CD8-positive, alpha-beta memory T cell (primary cell): ENCODE results near the gene DNAJC2. TPM values are rescaled to one million over a fixed set of nuclear protein-coding genes. Genes with fewer than 3 reads are reported as not detected.

ENCODE experiments used
- CTCF ChIA-PET: fragments of 350-600 bp; sonication (Branson Sonifier 250); formaldehyde crosslinking; loops from one replicate; lab custom pipeline; 2021; ENCODE audit warnings: antibody characterized with exemption; lab: Charles Lee
- POLR2A ChIA-PET: fragments of 350-600 bp; sonication (Branson Sonifier 250); formaldehyde crosslinking; loops from one replicate; lab custom pipeline; 2021; ENCODE audit warnings: antibody characterized with exemption; lab: Charles Lee
- DNase-seq, 5 donors: peaks; one replicate each; pipeline versions ENCODE4 v3.0.0 to v3.0.0-alpha.2; 2020 to 2022; ENCODE audit warnings: mixed read lengths in 1 of 5
- H3K27ac ChIP-seq: one replicate; pipeline ENCODE4 v1.7.0; 2013; ENCODE audit warnings: low read depth, mild to moderate bottlenecking, low read length, moderate library complexity
- H3K27me3 ChIP-seq: 2 replicates; pipeline ENCODE4 v1.7.0; 2013; ENCODE audit warnings: low read length, mild to moderate bottlenecking; ENCODE audit not compliant: insufficient read depth, poor library complexity, severe bottlenecking
- H3K36me3 ChIP-seq: 2 replicates; pipeline ENCODE4 v1.7.0; 2013; ENCODE audit warnings: mild to moderate bottlenecking, low read length, moderate library complexity; ENCODE audit not compliant: insufficient read depth
- H3K4me1 ChIP-seq: 2 replicates; pipeline ENCODE4 v1.7.0; 2013; ENCODE audit warnings: mild to moderate bottlenecking, low read length, moderate library complexity; ENCODE audit not compliant: insufficient read depth
- H3K4me3 ChIP-seq: 2 replicates; pipeline ENCODE4 v1.7.0; 2013; ENCODE audit warnings: mild to moderate bottlenecking, low read length
- H3K9me3 ChIP-seq: 2 replicates; pipeline ENCODE4 v1.7.0; 2013; ENCODE audit warnings: mild to moderate bottlenecking, low read length
- H3K27ac Mint-ChIP-seq, 8 donors: one replicate each; pipeline ENCODE4 v1.8.0; 2020 to 2021; ENCODE audit warnings: mixed read lengths in 8 of 8, mild to moderate bottlenecking in 6 of 8, inconsistent platforms in 3 of 8, moderate library complexity in 3 of 8
- H3K27me3 Mint-ChIP-seq, 2 donors: one replicate each; pipeline ENCODE4 v1.8.0; 2020 to 2021; ENCODE audit warnings: mixed read lengths in 2 of 2, mild to moderate bottlenecking in 1 of 2, moderate library complexity in 1 of 2
- H3K36me3 Mint-ChIP-seq, 3 donors: one replicate each; pipeline ENCODE4 v1.8.0; 2020 to 2021; ENCODE audit warnings: mixed read lengths in 3 of 3, inconsistent platforms in 1 of 3, mild to moderate bottlenecking in 1 of 3
- H3K4me1 Mint-ChIP-seq, 3 donors: one replicate each; pipeline ENCODE4 v1.8.0; 2020 to 2021; ENCODE audit warnings: mixed read lengths in 3 of 3, inconsistent platforms in 1 of 3, mild to moderate bottlenecking in 1 of 3
- H3K4me3 Mint-ChIP-seq, 7 donors: one replicate each; pipeline ENCODE4 v1.8.0; 2020 to 2021; ENCODE audit warnings: mixed read lengths in 7 of 7, mild to moderate bottlenecking in 6 of 7, moderate library complexity in 4 of 7, inconsistent platforms in 2 of 7
- H3K9me3 Mint-ChIP-seq, 5 donors: one replicate each; pipeline ENCODE4 v1.8.0; 2020 to 2022; ENCODE audit warnings: mixed read lengths in 5 of 5, mild to moderate bottlenecking in 3 of 5, moderate library complexity in 2 of 5, inconsistent platforms in 1 of 5
- polyA plus RNA-seq: library from polyadenylated mRNA; unstranded; fragments of 300-500 nt; fragmentation: Illumina TruSeq; gene quantifications from one replicate; pipeline ENCODE4 v1.2.3, GENCODE V29; 2021
- total RNA-seq, 2 experiments: library from RNA; stranded (reverse); gene quantifications; one replicate each; pipeline ENCODE4 v1.2.3, GENCODE V29; 2021

Gene DNAJC2
- total and polyA plus RNA-seq, 3 experiments from 2014 or later: 25.5 to 60.0 (median 59.6) TPM

- no peak overlapping the region for H3K4me3 Mint-ChIP-seq
- no peak overlapping the region for H3K4me3 ChIP-seq
Measured at GRCh38 chr7:103381280-103382031, 36.9 kb upstream of the DNAJC2 start.

GRCh38 chr7:103380395-103381191 is 36.0 kb upstream of the DNAJC2 start:
- no peak overlapping the region for H3K4me3 Mint-ChIP-seq
- ChIA-PET POLR2A (no interaction called here), CTCF (no interaction called here)
- H3K4me1 ChIP-seq: no peaks in the 10 kb centered on the region
- no peak for DNase-seq
- H3K27ac Mint-ChIP-seq: no peak overlapping the region
- H3K27ac ChIP-seq: no peak overlapping the region
- H3K36me3 ChIP-seq: no peaks in the 10 kb centered on the region
- no peaks in the 10 kb centered on the region for H3K27me3 ChIP-seq
- H3K4me3 ChIP-seq: no peak overlapping the region
- no peaks in the 10 kb centered on the region for H3K4me1 Mint-ChIP-seq
- peaks cover 0 to 13% of the 10 kb centered on the region in 2 donors for H3K27me3 Mint-ChIP-seq
- no peaks in the 10 kb centered on the region for H3K36me3 Mint-ChIP-seq
- H3K9me3 ChIP-seq: no peaks in the 10 kb centered on the region
- no peaks in the 10 kb centered on the region for H3K9me3 Mint-ChIP-seq

More at GRCh38 chr7:103381280-103382031, 36.9 kb upstream of the DNAJC2 start:
- Histone ChIP-seq H3K4me1 (no peaks in the 10 kb centered on the region), H3K27ac (no peak overlapping the region), H3K27me3 (no peaks in the 10 kb centered on the region), H3K36me3 (no peaks in the 10 kb centered on the region), H3K9me3 (no peaks in the 10 kb centered on the region)
- no peaks in the 10 kb centered on the region for H3K9me3 Mint-ChIP-seq
- no peaks in the 10 kb centered on the region for H3K36me3 Mint-ChIP-seq
- ChIA-PET POLR2A (no interaction called here), CTCF (no interaction called here)
- peaks cover 0 to 13% of the 10 kb centered on the region in 2 donors for H3K27me3 Mint-ChIP-seq
- DNase-seq: no peak
- no peaks in the 10 kb centered on the region for H3K4me1 Mint-ChIP-seq
- no peak overlapping the region for H3K27ac Mint-ChIP-seq

- Mint-ChIP-seq H3K27me3 (peaks cover 0 to 10% of the 10 kb centered on the region in 2 donors), H3K9me3 (no peaks in the 10 kb centered on the region), H3K4me1 (no peaks in the 10 kb centered on the region), H3K27ac (no peak overlapping the region), H3K4me3 (no peak overlapping the region), H3K36me3 (no peaks in the 10 kb centered on the region)
- no peaks in the 10 kb centered on the region for H3K4me1 ChIP-seq
- ChIA-PET POLR2A (no interaction called here), CTCF (no interaction called here)
- DNase-seq: no peak
- H3K4me3 ChIP-seq: no peak overlapping the region
- no peaks in the 10 kb centered on the region for H3K36me3 ChIP-seq
- no peaks in the 10 kb centered on the region for H3K9me3 ChIP-seq
- no peaks in the 10 kb centered on the region for H3K27me3 ChIP-seq
- no peak overlapping the region for H3K27ac ChIP-seq
Measured at GRCh38 chr7:103379270-103379975, 34.9 kb upstream of the DNAJC2 start.

- H3K4me1 ChIP-seq: no peaks in the 10 kb centered on the region
- H3K27me3 ChIP-seq: no peaks in the 10 kb centered on the region
- POLR2A ChIA-PET: no interaction called here
- Mint-ChIP-seq H3K27me3 (peaks cover 0 to 10% of the 10 kb centered on the region in 2 donors), H3K36me3 (peaks cover 0 to 14% (median 0%) of the 10 kb centered on the region in 3 donors), H3K4me3 (peak overlapping the region in 1 of 7 donors; percentile 38), H3K27ac (peak overlapping the region in 3 of 8 donors; percentile 24 to 79 (median 35)), H3K4me1 (peaks cover 0 to 12% (median 4%) of the 10 kb centered on the region in 3 donors), H3K9me3 (no peaks in the 10 kb centered on the region)
- H3K27ac ChIP-seq: no peak overlapping the region
- peaks cover 3% of the 10 kb centered on the region for H3K36me3 ChIP-seq
- H3K4me3 ChIP-seq: no peak overlapping the region
- no peak for DNase-seq
- no peaks in the 10 kb centered on the region for H3K9me3 ChIP-seq
- CTCF ChIA-PET: no interaction called here
Measured at GRCh38 chr7:103373866-103374643, 29.5 kb upstream of the DNAJC2 start.

GRCh38 chr7:103369432-103369831 is 24.9 kb upstream of the DNAJC2 start:
- peaks cover 42% of the 10 kb centered on the region for H3K36me3 ChIP-seq
- H3K36me3 Mint-ChIP-seq: peaks cover 10 to 57% (median 18%) of the 10 kb centered on the region in 3 donors

GRCh38 chr7:103349805-103350204 is 5.2 kb upstream of the DNAJC2 start:
- Histone ChIP-seq H3K4me3 (no peak overlapping the region), H3K27me3 (no peaks in the 10 kb centered on the region), H3K4me1 (peaks cover 37% of the 10 kb centered on the region), H3K36me3 (no peaks in the 10 kb centered on the region), H3K27ac (no peak overlapping the region), H3K9me3 (no peaks in the 10 kb centered on the region)
- peak overlapping the region; percentile 76 to 100 (median 99) for H3K4me3 Mint-ChIP-seq
- H3K9me3 Mint-ChIP-seq: no peaks in the 10 kb centered on the region
- peak overlapping the region; percentile 64 to 99 (median 82) for H3K27ac Mint-ChIP-seq
- no peaks in the 10 kb centered on the region for H3K27me3 Mint-ChIP-seq
- DNase-seq: no peak
- H3K4me1 Mint-ChIP-seq: peaks cover 58 to 88% (median 87%) of the 10 kb centered on the region in 3 donors
- H3K36me3 Mint-ChIP-seq: peaks cover 0 to 41% (median 4%) of the 10 kb centered on the region in 3 donors
- ChIA-PET POLR2A (no interaction called here), CTCF (no interaction called here)

More at GRCh38 chr7:103369432-103369831, 24.9 kb upstream of the DNAJC2 start:
- no peaks in the 10 kb centered on the region for H3K4me1 ChIP-seq
- Mint-ChIP-seq H3K9me3 (no peaks in the 10 kb centered on the region), H3K4me1 (peaks cover 0 to 12% (median 4%) of the 10 kb centered on the region in 3 donors), H3K27me3 (no peaks in the 10 kb centered on the region), H3K27ac (peak overlapping the region in 1 of 8 donors; percentile 15), H3K4me3 (no peak overlapping the region)
- no peaks in the 10 kb centered on the region for H3K27me3 ChIP-seq
- POLR2A ChIA-PET: no interaction called here
- CTCF ChIA-PET: no interaction called here
- no peaks in the 10 kb centered on the region for H3K9me3 ChIP-seq
- no peak overlapping the region for H3K27ac ChIP-seq
- DNase-seq: no peak
- no peak overlapping the region for H3K4me3 ChIP-seq

GRCh38 chr7:103348959-103349358 is 4.4 kb upstream of the DNAJC2 start:
- peaks cover 0 to 43% (median 4%) of the 10 kb centered on the region in 3 donors for H3K36me3 Mint-ChIP-seq
- H3K27me3 ChIP-seq: no peaks in the 10 kb centered on the region
- H3K4me3 ChIP-seq: peak overlapping the region; percentile 88
- H3K4me3 Mint-ChIP-seq: peak overlapping the region; percentile 95 to 100 (median 99)
- peaks cover 62 to 91% (median 88%) of the 10 kb centered on the region in 3 donors for H3K4me1 Mint-ChIP-seq
- no peak for DNase-seq
- H3K27ac ChIP-seq: peak overlapping the region; percentile 95
- peaks cover 39% of the 10 kb centered on the region for H3K4me1 ChIP-seq
- H3K36me3 ChIP-seq: no peaks in the 10 kb centered on the region
- POLR2A ChIA-PET: no interaction called here
- H3K9me3 Mint-ChIP-seq: no peaks in the 10 kb centered on the region
- no peaks in the 10 kb centered on the region for H3K9me3 ChIP-seq
- CTCF ChIA-PET: no interaction called here
- peak overlapping the region in 7 of 8 donors; percentile 4 to 99 (median 89) for H3K27ac Mint-ChIP-seq
- no peaks in the 10 kb centered on the region for H3K27me3 Mint-ChIP-seq
